HCT116 (cell line): ENCODE measurements around the gene GSC2. TPM values are rescaled to one million over a fixed set of nuclear protein-coding genes. Genes with fewer than 3 reads are reported as not detected.

Experiments used
- ATAC-seq: fragments of 200-7000 bp; cut with Tn5 transposase; 2 replicates; pipeline ENCODE4 v1.9.1; 2020; ENCODE audit warnings: mild to moderate bottlenecking, moderate library complexity
- BruUV-seq: library from RNA; stranded (reverse); fragments of 400-500 nt; replicated peaks from 2 replicates; lab custom pipeline; 2021; lab: Mats Ljungman, UMichigan
- CTCF ChIA-PET: fragments of 300-600 bp; sonication (Branson Sonifier 250); formaldehyde crosslinking; loops from one replicate; lab custom pipeline; 2021; ENCODE audit warnings: antibody characterized with exemption; lab: Charles Lee
- POLR2A ChIA-PET: fragments of 300-600, 350-600 bp; sonication (Branson Sonifier 250); formaldehyde crosslinking; loops from one replicate; lab custom pipeline; 2021; ENCODE audit warnings: antibody characterized with exemption; lab: Charles Lee
- RAD21 ChIA-PET, 2 experiments: fragments of 300-600 bp; sonication (Branson Sonifier 250); formaldehyde crosslinking; loops; one replicate each; lab custom pipeline; 2023; ENCODE audit warnings: low total read pairs in 2 of 2; ENCODE audit not compliant: uncharacterized antibody in 2 of 2, unreplicated experiment in 2 of 2, low non-redundant PET in 1 of 2; lab: Charles Lee
- DNase-seq: peaks from one replicate; pipeline ENCODE4 v3.0.0-alpha.2; 2010; ENCODE audit warnings: low read depth, low spot score
- H2AFZ ChIP-seq: fragments of 200-600 bp; shearing (Covaris generic), sonication (generic); 2 replicates; pipeline ENCODE4 v1.6.1; 2017; ENCODE audit warnings: low read depth, mixed run types, mixed read lengths, antibody characterized with exemption, low read length; ENCODE audit not compliant: poor library complexity, severe bottlenecking
- H3K27ac ChIP-seq: 2 replicates; pipeline ENCODE4 v1.5.1; 2012; ENCODE audit warnings: low read depth, low read length
- H3K27me3 ChIP-seq: fragments of 200-600 bp; sonication (generic); 2 replicates; pipeline ENCODE4 v1.6.1; 2016; ENCODE audit warnings: mixed run types, low read length, mixed read lengths; ENCODE audit not compliant: insufficient read depth
- H3K36me3 ChIP-seq, 2 experiments: fragments of 200-500 bp in 1 of 2; fragments of 200-600 bp in 1 of 2; sonication (Bioruptor generic) in 1 of 2; sonication (generic) in 1 of 2; 2 replicates each; pipeline versions ENCODE4 v1.5.1 to v1.6.1; 2014 to 2016; ENCODE audit warnings: low read length in 2 of 2, inconsistent platforms in 1 of 2, mixed read lengths in 1 of 2, mixed run types in 1 of 2; ENCODE audit not compliant: insufficient read depth in 2 of 2, control insufficient read depth in 1 of 2
- H3K4me1 ChIP-seq, 2 experiments: fragments of 200-600 bp in 1 of 2; sonication (generic) in 1 of 2; 2 replicates each; pipeline versions ENCODE4 v1.5.1 to v1.6.1; 2012 to 2017; ENCODE audit warnings: low read length in 2 of 2, inconsistent platforms in 1 of 2, mild to moderate bottlenecking in 1 of 2, mixed read lengths in 1 of 2, mixed run types in 1 of 2, moderate library complexity in 1 of 2; ENCODE audit not compliant: insufficient read depth in 2 of 2, control insufficient read depth in 1 of 2
- H3K4me2 ChIP-seq: fragments of 200-600 bp; sonication (generic); 2 replicates; pipeline ENCODE4 v1.6.1; 2017; ENCODE audit warnings: mixed run types, low read length, mixed read lengths
- H3K4me3 ChIP-seq, 2 experiments: fragments of 200-600 bp in 1 of 2; sonication (generic) in 1 of 2; replicated peaks in 1 of 2; 2 replicates each; pipeline ENCODE4 v1.5.1; 2011 to 2016; ENCODE audit warnings: low read length in 2 of 2, control low read depth in 1 of 2, low read depth in 1 of 2, mild to moderate bottlenecking in 1 of 2, mixed read lengths in 1 of 2, mixed run types in 1 of 2
- H3K79me2 ChIP-seq: fragments of 200-600 bp; sonication (generic); 2 replicates; pipeline ENCODE4 v1.6.1; 2017; ENCODE audit warnings: mild to moderate bottlenecking, mixed run types, low read length, moderate library complexity, mixed read lengths; ENCODE audit not compliant: insufficient read depth
- H3K9ac ChIP-seq: fragments of 200-600 bp; sonication (generic); 2 replicates; pipeline ENCODE4 v1.6.1; 2016; ENCODE audit warnings: low read length, mixed read lengths
- H3K9me2 ChIP-seq: fragments of 200-600 bp; sonication (generic), shearing (Covaris generic); 2 replicates; pipeline ENCODE4 v1.6.1; 2017; ENCODE audit warnings: mixed run types, mild to moderate bottlenecking, moderate library complexity; ENCODE audit not compliant: insufficient read depth
- H3K9me3 ChIP-seq, 2 experiments: fragments of 200-500 bp in 1 of 2; fragments of 200-600 bp in 1 of 2; sonication (Bioruptor generic) in 1 of 2; sonication (generic) in 1 of 2; 2 replicates each; pipeline ENCODE4 v1.6.1; 2014 to 2017; ENCODE audit warnings: low read length in 2 of 2, mixed read lengths in 2 of 2, inconsistent platforms in 1 of 2, low read depth in 1 of 2, mild to moderate bottlenecking in 1 of 2, mixed run types in 1 of 2, moderate library complexity in 1 of 2; ENCODE audit not compliant: control insufficient read depth in 1 of 2, insufficient read depth in 1 of 2
- H4K20me1 ChIP-seq: fragments of 200-600 bp; sonication (generic), shearing (Covaris generic); 2 replicates; pipeline ENCODE4 v1.6.1; 2017; ENCODE audit warnings: mixed run types, mild to moderate bottlenecking, moderate library complexity; ENCODE audit not compliant: insufficient read depth
- CBX3 ChIP-seq: IDR thresholded peaks from 2 replicates; pipeline ENCODE4 v1.6.1; 2012; ENCODE audit warnings: low read depth
- CEBPB ChIP-seq: IDR thresholded peaks from 2 replicates; pipeline ENCODE4 v1.6.1; 2012; ENCODE audit warnings: low read depth
- SP1 ChIP-seq: IDR thresholded peaks from 2 replicates; pipeline ENCODE4 v1.6.1; 2012; ENCODE audit warnings: low read depth
- SRF ChIP-seq: IDR thresholded peaks from 2 replicates; pipeline ENCODE4 v1.6.1; 2012; ENCODE audit warnings: low read depth
- TCF7L2 ChIP-seq: IDR thresholded peaks from 2 replicates; pipeline ENCODE4 v1.7.0; 2011; ENCODE audit warnings: borderline replicate concordance, inconsistent platforms; ENCODE audit not compliant: insufficient read depth, insufficient read length; ENCODE audit errors: extremely low read depth
- YY1 ChIP-seq: IDR thresholded peaks from 2 replicates; pipeline ENCODE4 v1.6.1; 2011; ENCODE audit warnings: low read length, low read depth, moderate library complexity, mild to moderate bottlenecking; ENCODE audit not compliant: insufficient replicate concordance; ENCODE audit errors: extremely low read depth
- ZFX ChIP-seq: fragments of 450-650 bp; IDR thresholded peaks from 2 replicates; pipeline ENCODE4 v1.6.1; 2017
- intact Hi-C: fragments of 100-400 bp; cut with micrococcal nuclease; formaldehyde crosslinking; loops from 2 replicates; pipeline ENCODE4 v1.10.0; 2022
- total RNA-seq: library from RNA; stranded (reverse); gene quantifications from one replicate; pipeline ENCODE4 v1.2.1, GENCODE V29; 2021; ENCODE audit not compliant: unreplicated experiment
- TF ChIP-seq, protein P1 (sequence below): IDR thresholded peaks from 2 replicates; pipeline ENCODE4 v1.6.1; 2012; ENCODE audit warnings: low read depth

The GSC2 gene
- total RNA-seq, 1 experiment from 2014 or later: not detected

DNA sequence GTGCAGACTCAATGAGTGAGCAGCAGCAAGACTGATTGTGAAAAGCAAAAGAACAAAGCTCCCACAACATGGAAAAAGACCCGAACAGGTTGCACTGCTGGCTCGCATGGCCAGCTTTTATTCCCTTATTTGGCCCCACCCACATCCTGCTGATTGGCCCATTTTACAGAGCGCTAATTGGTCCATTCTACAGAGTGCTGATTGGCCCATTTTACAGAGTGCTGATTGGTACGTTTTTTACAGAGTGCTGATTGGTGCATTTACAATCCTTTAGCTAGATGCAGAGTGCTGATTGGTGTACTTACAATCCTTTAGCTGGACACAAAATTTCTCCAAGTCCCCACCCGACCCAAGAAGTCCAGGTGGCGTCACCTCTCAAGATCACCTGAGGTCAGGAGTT lies 43.8 kb upstream of the GSC2 start:
- no peak overlapping the region for H3K27ac ChIP-seq
- no peaks in the 10 kb centered on the region for H3K9me3 ChIP-seq
- POLR2A ChIA-PET: no interaction called here
- RAD21 ChIA-PET: no interaction called here
- no TSS peak for BruUV-seq
- no peaks in the 10 kb centered on the region for H3K4me1 ChIP-seq
- H3K9ac ChIP-seq: no peak overlapping the region
- no peak for TF ChIP-seq ZFX
- TF ChIP-seq, protein P1, sequence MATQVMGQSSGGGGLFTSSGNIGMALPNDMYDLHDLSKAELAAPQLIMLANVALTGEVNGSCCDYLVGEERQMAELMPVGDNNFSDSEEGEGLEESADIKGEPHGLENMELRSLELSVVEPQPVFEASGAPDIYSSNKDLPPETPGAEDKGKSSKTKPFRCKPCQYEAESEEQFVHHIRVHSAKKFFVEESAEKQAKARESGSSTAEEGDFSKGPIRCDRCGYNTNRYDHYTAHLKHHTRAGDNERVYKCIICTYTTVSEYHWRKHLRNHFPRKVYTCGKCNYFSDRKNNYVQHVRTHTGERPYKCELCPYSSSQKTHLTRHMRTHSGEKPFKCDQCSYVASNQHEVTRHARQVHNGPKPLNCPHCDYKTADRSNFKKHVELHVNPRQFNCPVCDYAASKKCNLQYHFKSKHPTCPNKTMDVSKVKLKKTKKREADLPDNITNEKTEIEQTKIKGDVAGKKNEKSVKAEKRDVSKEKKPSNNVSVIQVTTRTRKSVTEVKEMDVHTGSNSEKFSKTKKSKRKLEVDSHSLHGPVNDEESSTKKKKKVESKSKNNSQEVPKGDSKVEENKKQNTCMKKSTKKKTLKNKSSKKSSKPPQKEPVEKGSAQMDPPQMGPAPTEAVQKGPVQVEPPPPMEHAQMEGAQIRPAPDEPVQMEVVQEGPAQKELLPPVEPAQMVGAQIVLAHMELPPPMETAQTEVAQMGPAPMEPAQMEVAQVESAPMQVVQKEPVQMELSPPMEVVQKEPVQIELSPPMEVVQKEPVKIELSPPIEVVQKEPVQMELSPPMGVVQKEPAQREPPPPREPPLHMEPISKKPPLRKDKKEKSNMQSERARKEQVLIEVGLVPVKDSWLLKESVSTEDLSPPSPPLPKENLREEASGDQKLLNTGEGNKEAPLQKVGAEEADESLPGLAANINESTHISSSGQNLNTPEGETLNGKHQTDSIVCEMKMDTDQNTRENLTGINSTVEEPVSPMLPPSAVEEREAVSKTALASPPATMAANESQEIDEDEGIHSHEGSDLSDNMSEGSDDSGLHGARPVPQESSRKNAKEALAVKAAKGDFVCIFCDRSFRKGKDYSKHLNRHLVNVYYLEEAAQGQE: no peak
- TF ChIP-seq YY1: no peak
- TF ChIP-seq TCF7L2: no peak
- TF ChIP-seq SP1: no peak
- no peak for TF ChIP-seq SRF
- no peak for TF ChIP-seq CBX3
- TF ChIP-seq CEBPB: no peak
- no peak for DNase-seq
- H3K4me2 ChIP-seq: no peak overlapping the region
- no peaks in the 10 kb centered on the region for H3K36me3 ChIP-seq
- CTCF ChIA-PET: no interaction called here
- H3K9me2 ChIP-seq: no peaks in the 10 kb centered on the region
- H2AFZ ChIP-seq: no peak overlapping the region
- H3K79me2 ChIP-seq: no peaks in the 10 kb centered on the region
- ATAC-seq: no peak
- intact Hi-C loops: no loop called here
- no peaks in the 10 kb centered on the region for H4K20me1 ChIP-seq
- no peaks in the 10 kb centered on the region for H3K27me3 ChIP-seq
- no peak overlapping the region for H3K4me3 ChIP-seq
